Effector memory CD4-positive, alpha-beta T cell (primary cell): ENCODE results near the gene ZNF485.
"Not testable (repeated sequence)": the region's sequence is repeated elsewhere in the genome, so short reads cannot be mapped to it uniquely, and the experiment has no call there.

Source experiments
- DNase-seq, 3 donors: peaks; one replicate each; pipeline ENCODE4 v3.0.0-alpha.2; 2020
- H3K27ac ChIP-seq: 2 replicates; pipeline ENCODE4 v1.7.0; 2013; ENCODE audit warnings: mild to moderate bottlenecking, low read length, moderate library complexity; ENCODE audit not compliant: insufficient read depth, poor library complexity, severe bottlenecking
- H3K27me3 ChIP-seq: replicated peaks from 2 replicates; pipeline ENCODE4 v1.7.0; 2013; ENCODE audit warnings: mild to moderate bottlenecking, low read length; ENCODE audit not compliant: insufficient read depth, control insufficient read depth, poor library complexity, severe bottlenecking
- H3K36me3 ChIP-seq: 2 replicates; pipeline ENCODE4 v1.7.0; 2013; ENCODE audit warnings: mild to moderate bottlenecking, low read length, moderate library complexity; ENCODE audit not compliant: control insufficient read depth, insufficient read depth
- H3K4me1 ChIP-seq: 2 replicates; pipeline ENCODE4 v1.7.0; 2013; ENCODE audit warnings: low read length, mild to moderate bottlenecking; ENCODE audit not compliant: control insufficient read depth, insufficient read depth, poor library complexity, severe bottlenecking
- H3K4me3 ChIP-seq: 2 replicates; pipeline ENCODE4 v1.7.0; 2013; ENCODE audit warnings: low read length, low read depth, mild to moderate bottlenecking; ENCODE audit not compliant: insufficient read depth, poor library complexity, severe bottlenecking
- H3K9me3 ChIP-seq: 2 replicates; pipeline ENCODE4 v1.7.0; 2013; ENCODE audit warnings: mild to moderate bottlenecking, low read length, moderate library complexity; ENCODE audit not compliant: control insufficient read depth

The ZNF485 gene

DNA sequence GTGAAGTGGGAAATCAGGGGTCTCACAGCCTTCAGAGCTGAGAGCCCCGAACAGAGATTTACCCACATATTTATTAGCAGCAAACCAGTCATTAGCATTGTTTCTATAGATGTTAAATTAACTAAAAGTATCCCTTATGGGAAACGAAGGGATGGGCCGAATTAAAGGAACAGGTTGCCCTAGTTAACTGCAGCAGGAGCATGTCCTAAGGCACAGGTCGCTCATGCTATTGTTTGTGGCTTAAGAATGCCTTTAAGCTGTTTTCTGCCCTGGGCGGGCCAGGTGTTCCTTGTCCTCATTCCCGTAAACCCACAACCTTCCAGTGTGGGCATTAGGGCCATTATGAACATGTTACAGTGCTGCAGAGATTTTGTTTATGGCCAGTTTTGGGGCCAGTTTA is 4.7 kb upstream of the ZNF485 start:
- H3K36me3 ChIP-seq, H3K9me3 ChIP-seq, H3K27ac ChIP-seq, H3K27me3 ChIP-seq, DNase-seq, H3K4me3 ChIP-seq, H3K4me1 ChIP-seq: not testable (repeated sequence)

DNA sequence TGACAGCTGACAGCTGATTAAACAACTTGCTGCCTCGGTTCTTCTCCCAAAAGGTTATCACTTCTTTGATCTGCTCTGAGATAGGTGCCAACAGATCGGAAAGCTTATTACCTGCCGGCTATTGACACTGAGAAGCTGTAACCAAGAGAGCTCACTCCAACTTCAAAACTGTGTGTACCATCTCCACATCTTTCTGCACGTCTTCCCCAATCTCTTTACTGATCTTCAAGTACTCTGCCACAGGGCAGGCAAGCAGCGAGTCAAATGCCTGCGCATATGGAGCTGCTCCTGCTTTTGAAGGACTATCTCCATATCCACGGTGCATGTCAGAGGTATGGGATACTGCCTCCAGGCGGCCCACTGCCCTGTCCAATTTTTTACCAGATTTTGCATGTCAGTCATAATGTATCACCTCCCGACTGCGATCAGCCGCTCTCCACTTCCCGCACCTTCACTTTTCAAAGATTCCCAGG is 352 bp upstream of the ZNF485 start:
- no peak for DNase-seq
- Histone ChIP-seq H3K27ac (peak overlapping the region; percentile 56), H3K36me3 (no peaks in the 10 kb centered on the region), H3K4me1 (peaks cover 5% of the 10 kb centered on the region), H3K9me3 (no peaks in the 10 kb centered on the region), H3K4me3 (peak overlapping the region; percentile 89), H3K27me3 (no peaks in the 10 kb centered on the region)

DNA sequence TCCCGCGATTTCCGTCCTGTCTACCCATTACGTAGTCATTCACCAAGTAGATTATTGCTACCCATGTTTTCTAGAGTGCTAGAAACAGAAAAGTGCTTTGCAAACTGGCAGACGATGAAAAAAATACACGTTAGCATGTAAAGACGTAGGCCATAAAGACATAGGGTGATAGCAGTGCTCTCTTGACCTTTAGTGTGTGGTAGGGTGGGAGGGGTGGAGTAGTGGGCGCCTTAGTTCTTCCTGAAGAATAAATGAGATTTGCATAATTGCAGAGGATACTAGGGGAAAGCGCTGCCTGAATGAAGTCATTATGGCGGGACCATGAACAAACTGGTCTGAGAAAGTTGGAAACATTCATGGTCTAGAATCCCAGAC is 948 bp downstream of the ZNF485 start:
- Histone ChIP-seq H3K4me1 (peaks cover 5% of the 10 kb centered on the region), H3K36me3 (no peaks in the 10 kb centered on the region), H3K27me3 (no peaks in the 10 kb centered on the region), H3K27ac (no peak overlapping the region), H3K4me3 (peak overlapping the region; percentile 89), H3K9me3 (no peaks in the 10 kb centered on the region)
- DNase-seq, result no peak

- Histone ChIP-seq H3K27me3 (no peaks in the 10 kb centered on the region), H3K4me3 (no peak overlapping the region), H3K4me1 (peaks cover 5% of the 10 kb centered on the region), H3K27ac (no peak overlapping the region), H3K9me3 (no peaks in the 10 kb centered on the region), H3K36me3 (peaks cover 19% of the 10 kb centered on the region)
- no peak for DNase-seq
Observed at GRCh38 chr10:43610636-43611035, 4.4 kb downstream of the ZNF485 start.

DNA sequence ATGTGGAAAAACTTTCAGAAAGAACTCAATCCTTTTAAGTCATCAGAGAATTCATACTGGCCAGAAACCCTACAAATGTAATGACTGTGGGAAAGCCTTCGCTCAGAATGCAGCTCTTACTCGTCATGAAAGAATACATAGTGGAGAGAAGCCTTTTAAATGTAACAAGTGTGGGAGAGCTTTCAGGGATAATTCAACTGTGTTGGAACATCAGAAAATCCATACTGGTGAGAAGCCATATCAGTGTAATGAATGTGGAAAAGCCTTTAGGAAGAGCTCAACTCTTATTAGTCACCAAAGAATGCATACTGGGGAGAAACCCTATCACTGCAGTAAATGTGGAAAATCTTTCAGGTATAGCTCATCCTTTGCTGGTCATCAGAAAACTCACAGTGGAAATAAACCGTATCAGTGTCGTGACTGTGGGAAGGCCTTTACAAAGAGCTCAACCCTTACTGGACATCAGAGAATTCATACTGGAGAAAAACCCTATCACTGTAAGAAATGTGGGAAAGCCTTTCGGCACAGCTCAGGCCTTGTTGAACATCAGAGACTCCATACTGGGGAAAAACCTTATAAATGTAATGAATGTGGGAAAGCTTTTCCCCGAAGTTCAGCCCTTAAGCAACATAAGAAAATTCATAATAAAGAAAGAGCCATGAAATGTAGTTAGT is 10.6 kb downstream of the ZNF485 start:
- Histone ChIP-seq H3K9me3 (peaks cover 20% of the 10 kb centered on the region), H3K36me3 (peaks cover 34% of the 10 kb centered on the region), H3K4me3 (no peak overlapping the region), H3K4me1 (no peaks in the 10 kb centered on the region), H3K27me3 (no peaks in the 10 kb centered on the region), H3K27ac (no peak overlapping the region)
- DNase-seq, result no peak

DNA sequence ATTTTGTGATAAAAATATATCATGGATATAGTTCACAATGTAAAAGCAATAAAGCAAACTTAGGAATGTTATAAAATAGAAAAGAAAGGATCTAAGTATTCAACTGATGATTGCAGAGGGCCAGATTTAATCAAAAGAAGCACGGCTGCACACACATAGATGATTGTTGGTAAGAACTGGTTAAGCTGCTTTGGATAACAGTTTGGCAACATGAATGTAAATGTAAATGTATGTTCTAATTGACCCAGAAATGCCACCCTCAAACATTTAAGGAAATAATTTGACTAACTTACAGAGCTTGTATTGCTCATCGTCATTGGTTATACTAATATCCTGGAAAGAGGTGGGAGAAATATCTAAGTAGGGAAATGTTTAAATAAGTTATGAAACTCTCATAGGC is 13.1 kb downstream of the ZNF485 start:
- Histone ChIP-seq H3K9me3 (peaks cover 20% of the 10 kb centered on the region), H3K4me3 (no peak overlapping the region), H3K4me1 (no peaks in the 10 kb centered on the region), H3K36me3 (peaks cover 22% of the 10 kb centered on the region), H3K27ac (no peak overlapping the region), H3K27me3 (no peaks in the 10 kb centered on the region)
- DNase-seq, result no peak

GRCh38 chr10:43622038-43622437 is 15.8 kb downstream of the ZNF485 start:
- Histone ChIP-seq H3K4me3 (no peak overlapping the region), H3K36me3 (peaks cover under 1% of the 10 kb centered on the region), H3K27me3 (no peaks in the 10 kb centered on the region), H3K27ac (no peak overlapping the region), H3K9me3 (peaks cover 9% of the 10 kb centered on the region), H3K4me1 (no peaks in the 10 kb centered on the region)
- DNase-seq, result no peak

- Histone ChIP-seq H3K4me3 (peak overlapping the region; percentile 36), H3K4me1 (no peaks in the 10 kb centered on the region), H3K9me3 (no peaks in the 10 kb centered on the region), H3K36me3 (no peaks in the 10 kb centered on the region), H3K27me3 (no peaks in the 10 kb centered on the region), H3K27ac (no peak overlapping the region)
- DNase-seq, result no peak
Observed at GRCh38 chr10:43623351-43623750, 17.1 kb downstream of the ZNF485 start.

DNA sequence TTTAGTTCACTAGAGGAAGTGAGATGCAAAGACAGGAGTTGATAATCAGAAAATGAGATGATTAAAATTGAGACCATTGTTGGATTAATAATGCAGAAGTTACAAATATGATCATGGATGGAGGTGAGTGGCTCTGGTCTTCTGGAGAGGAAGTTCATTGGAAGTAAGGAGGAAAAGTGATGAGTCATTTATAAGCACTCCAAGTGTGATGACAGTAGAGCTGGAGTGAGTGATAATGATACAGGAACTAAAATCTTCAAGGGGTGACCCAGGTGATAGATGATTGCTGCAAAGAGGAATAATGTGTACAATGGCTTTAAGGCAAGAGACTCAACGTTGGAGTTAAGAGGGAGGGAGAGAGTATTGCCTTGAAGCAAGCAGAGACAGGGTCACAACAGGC is 21.7 kb downstream of the ZNF485 start:
- Histone ChIP-seq H3K4me1 (no peaks in the 10 kb centered on the region), H3K27me3 (no peaks in the 10 kb centered on the region), H3K4me3 (no peak overlapping the region), H3K9me3 (no peaks in the 10 kb centered on the region), H3K36me3 (no peaks in the 10 kb centered on the region), H3K27ac (no peak overlapping the region)
- DNase-seq, result no peak

DNA sequence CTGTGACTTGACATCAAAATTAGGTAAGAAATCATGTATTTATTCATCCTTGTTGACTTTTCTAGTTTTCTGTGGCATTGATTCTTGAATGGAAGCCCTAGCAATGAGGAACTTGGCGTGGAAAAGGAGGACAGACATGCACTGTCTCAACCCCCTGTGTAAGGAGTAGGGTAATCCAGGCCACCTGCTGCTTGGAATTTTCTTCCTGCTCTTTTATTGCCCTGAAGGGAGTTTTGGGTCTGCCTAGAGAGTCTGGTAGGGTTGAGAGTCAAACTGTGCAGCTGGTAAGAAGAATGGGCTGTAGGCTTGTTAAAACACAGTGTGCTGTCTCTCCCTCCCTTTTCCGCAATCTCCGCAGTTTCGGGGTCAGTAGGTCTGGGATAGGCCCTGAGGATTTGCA is 22.7 kb downstream of the ZNF485 start:
- Histone ChIP-seq H3K4me1 (no peaks in the 10 kb centered on the region), H3K27ac (no peak overlapping the region), H3K4me3 (no peak overlapping the region), H3K9me3 (no peaks in the 10 kb centered on the region), H3K27me3 (no peaks in the 10 kb centered on the region), H3K36me3 (no peaks in the 10 kb centered on the region)
- DNase-seq, result no peak
